Right kidney (tissue), 1 donor: Measurements from ENCODE around the gene BPIFB6.

Experiments used
- DNase-seq: peaks from one replicate; pipeline ENCODE4 v3.0.0-alpha.2; 2016

BPIFB6 gene

DNA sequence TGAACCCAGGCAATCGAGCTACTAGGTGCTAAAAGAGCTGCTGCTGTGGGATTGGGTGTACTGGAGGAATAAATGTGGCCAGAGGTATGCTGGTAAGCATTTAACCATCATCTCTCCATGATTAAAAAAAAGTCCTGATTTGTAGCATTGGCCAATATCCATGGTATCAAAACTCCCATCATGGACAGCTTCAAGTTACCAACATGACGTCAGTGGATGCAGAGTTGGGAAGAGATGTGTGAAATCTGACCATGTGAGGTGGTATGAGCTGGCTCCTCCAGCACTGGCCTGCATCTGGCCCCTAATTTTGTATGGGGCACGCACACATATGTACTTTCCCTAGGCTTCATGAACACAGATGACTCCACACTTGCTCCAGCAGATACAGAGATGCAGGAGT is 59.7 kb downstream of the BPIFB6 start:
- DNase-seq, result no peak

DNA sequence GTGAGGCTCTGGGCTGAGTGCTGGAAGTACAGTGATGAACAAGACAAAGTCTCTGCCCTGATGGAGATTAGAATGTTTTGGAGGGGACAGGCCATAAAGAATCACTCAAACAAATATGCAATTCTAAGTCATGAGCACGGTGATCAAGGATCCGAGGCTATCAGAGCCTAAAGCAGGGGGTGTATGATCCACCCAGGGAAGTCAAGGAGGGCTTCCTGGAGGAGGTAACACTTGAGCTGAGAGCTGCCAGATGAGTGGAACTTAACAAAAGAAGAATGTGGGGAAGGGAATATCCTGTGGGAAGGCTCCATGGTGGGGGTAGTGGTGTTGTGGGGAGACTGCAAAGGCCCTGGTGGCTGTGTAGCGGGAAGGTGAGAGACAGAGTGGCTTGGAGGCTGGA is 60.2 kb downstream of the BPIFB6 start:
- no peak for DNase-seq

DNA sequence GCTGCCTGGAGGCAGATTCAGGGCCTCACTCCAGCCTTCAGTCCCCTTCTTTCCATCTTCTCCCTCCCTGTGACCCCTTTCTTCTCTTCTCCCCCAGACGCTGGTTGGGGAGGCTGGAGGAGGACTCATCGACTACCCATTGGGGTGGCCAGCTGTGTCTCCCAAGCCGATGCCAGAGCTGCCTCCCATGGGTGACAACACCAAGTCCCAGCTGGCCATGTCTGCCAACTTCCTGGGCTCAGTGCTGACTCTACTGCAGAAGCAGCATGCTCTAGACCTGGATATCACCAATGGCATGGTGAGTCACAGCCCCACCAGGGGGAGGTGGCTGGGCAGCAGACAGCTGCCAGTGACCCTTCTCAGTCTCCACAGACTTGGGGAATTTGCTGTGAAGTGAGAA is 60.9 kb downstream of the BPIFB6 start:
- DNase-seq, result no peak

DNA sequence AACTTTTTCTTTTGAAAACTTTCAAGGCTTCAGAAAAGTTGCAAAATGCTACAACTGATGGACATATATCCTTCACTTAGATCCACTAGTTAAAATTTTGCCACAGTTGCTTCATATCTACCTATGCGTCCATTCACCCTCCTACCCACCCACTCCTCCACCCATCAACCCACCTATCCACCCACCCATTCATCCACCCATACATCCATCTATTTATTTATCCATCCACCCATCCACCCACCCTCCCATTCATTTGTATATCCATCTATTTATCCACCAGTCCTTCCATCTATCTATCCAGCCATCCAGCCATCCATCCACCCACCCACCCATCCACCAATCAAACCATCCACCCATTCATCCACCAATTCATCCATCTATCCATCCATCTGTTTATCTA is 61.6 kb downstream of the BPIFB6 start:
- DNase-seq, result no peak

DNA sequence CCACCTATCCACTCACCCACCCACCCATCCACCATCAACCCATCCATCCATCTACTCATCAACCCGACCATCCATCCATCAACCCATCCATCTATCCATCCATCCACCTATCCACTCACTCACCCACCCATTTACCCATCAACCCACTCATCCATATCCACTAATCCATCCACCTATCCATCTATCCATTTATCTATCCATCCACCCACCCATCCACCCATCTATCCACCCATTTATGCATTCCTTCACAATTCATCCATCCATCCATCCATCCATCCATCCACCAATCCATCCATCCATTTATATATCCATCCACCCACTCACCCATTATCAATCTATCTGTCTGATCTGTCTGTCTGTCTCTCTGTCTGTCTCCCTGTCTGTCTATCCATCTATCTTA is 62.1 kb downstream of the BPIFB6 start:
- DNase-seq, result no peak
